RPMI8226 (cell line): Measurements from ENCODE around the gene NUCB1.
"Not testable (repeated sequence)": the region's sequence is repeated elsewhere in the genome, so short reads cannot be mapped to it uniquely, and the experiment has no call there.

Experiments
- DNase-seq: peaks from one replicate; pipeline ENCODE4 v3.0.0-alpha.2; 2015

Gene NUCB1

GRCh38 chr19:48874303-48875135 is 25.6 kb upstream of the NUCB1 start:
- no peak for DNase-seq

- DNase-seq, result not testable (repeated sequence)
These were observed 23.8 kb upstream of the NUCB1 start for GRCh38 chr19:48876043-48876981.

GRCh38 chr19:48877855-48878195 is 22.3 kb upstream of the NUCB1 start:
- no peak for DNase-seq

- no peak for DNase-seq
These were observed 21.7 kb upstream of the NUCB1 start for GRCh38 chr19:48878196-48879024.

GRCh38 chr19:48879025-48879637 is 21.0 kb upstream of the NUCB1 start:
- no peak for DNase-seq

- not testable (repeated sequence) for DNase-seq
These were observed 20.4 kb upstream of the NUCB1 start for GRCh38 chr19:48879696-48880095.

GRCh38 chr19:48881741-48882657 is 18.1 kb upstream of the NUCB1 start:
- DNase-seq, result no peak

- no peak for DNase-seq
These were observed 16.4 kb upstream of the NUCB1 start for GRCh38 chr19:48883726-48884125.

GRCh38 chr19:48887861-48888612 is 12.1 kb upstream of the NUCB1 start:
- no peak for DNase-seq

- not testable (repeated sequence) for DNase-seq
These were observed 10.6 kb upstream of the NUCB1 start for GRCh38 chr19:48889496-48889895.

GRCh38 chr19:48890551-48890950 is 9.6 kb upstream of the NUCB1 start:
- DNase-seq, result no peak

- no peak for DNase-seq
These were observed 4.9 kb upstream of the NUCB1 start for GRCh38 chr19:48895226-48895625.

GRCh38 chr19:48896191-48896720 is 3.9 kb upstream of the NUCB1 start:
- DNase-seq, result no peak

- DNase-seq, result no peak
These were observed 2.9 kb upstream of the NUCB1 start for GRCh38 chr19:48897181-48897580.

- not testable (repeated sequence) for DNase-seq
These were observed 744 bp upstream of the NUCB1 start for GRCh38 chr19:48899386-48899749.

- peak; percentile 24 for DNase-seq
These were observed 630 bp downstream of the NUCB1 start for GRCh38 chr19:48900477-48901406.

GRCh38 chr19:48902291-48902690 is 2.2 kb downstream of the NUCB1 start:
- DNase-seq, result not testable (repeated sequence)

GRCh38 chr19:48903788-48904187 is 3.7 kb downstream of the NUCB1 start:
- not testable (repeated sequence) for DNase-seq

GRCh38 chr19:48905664-48906063 is 5.6 kb downstream of the NUCB1 start:
- no peak for DNase-seq
